ENCODE data around the gene CD247. TPM values are rescaled to one million over a fixed set of nuclear protein-coding genes. Genes with fewer than 3 reads are reported as not detected.

The CD247 gene
- total RNA-seq, 4 donors from 2014 or later = 0.33 TPM; not detected in 3

- DNase-seq (no peak), ATAC-seq (no peak)
- no peak overlapping the region for H3K27ac ChIP-seq
- intact Hi-C loops (cut with DNase I; ENCODE audit: low total_unique reads) = no loop called here
- H3K4me1 ChIP-seq = no peaks in the 10 kb centered on the region
- no peaks in the 10 kb centered on the region for H3K9me3 ChIP-seq
- no peak for TF ChIP-seq POLR2A (IDR thresholded peaks at IDR 0.05)
- TF ChIP-seq CTCF (IDR thresholded peaks at IDR 0.05 in 4 of 5, conservative IDR thresholded peaks at IDR 0.05 in 1 of 5) = no peak
- H3K27me3 ChIP-seq = no peaks in the 10 kb centered on the region
- in situ Hi-C loops (cut with MboI; ENCODE audit: low sequenced_read_pairs in 4 of 4) = no loop called here
- no peak overlapping the region for H3K4me3 ChIP-seq
- no peaks in the 10 kb centered on the region for H3K36me3 ChIP-seq
These were observed 7.4 kb downstream of the CD247 start for GRCh38 chr1:167510881-167511280.

- Histone ChIP-seq H3K9me3 (no peaks in the 10 kb centered on the region), H3K4me1 (no peaks in the 10 kb centered on the region), H3K36me3 (no peaks in the 10 kb centered on the region), H3K4me3 (no peak overlapping the region), H3K27ac (no peak overlapping the region), H3K27me3 (no peaks in the 10 kb centered on the region)
- intact Hi-C loops (cut with DNase I; ENCODE audit: low total_unique reads) (no loop called here), in situ Hi-C loops (cut with MboI; ENCODE audit: low sequenced_read_pairs in 4 of 4) (no loop called here)
- ATAC-seq = no peak
- TF ChIP-seq CTCF (IDR thresholded peaks at IDR 0.05 in 4 of 5, conservative IDR thresholded peaks at IDR 0.05 in 1 of 5) (no peak), POLR2A (IDR thresholded peaks at IDR 0.05) (no peak)
- no peak for DNase-seq
These were observed 8.1 kb downstream of the CD247 start for GRCh38 chr1:167510244-167510643.

GRCh38 chr1:167509587-167509986 lies 8.7 kb downstream of the CD247 start:
- no peaks in the 10 kb centered on the region for H3K4me1 ChIP-seq
- TF ChIP-seq POLR2A (IDR thresholded peaks at IDR 0.05) = no peak
- in situ Hi-C loops (cut with MboI; ENCODE audit: low sequenced_read_pairs in 4 of 4) (no loop called here), intact Hi-C loops (cut with DNase I; ENCODE audit: low total_unique reads) (no loop called here)
- H3K27me3 ChIP-seq = no peaks in the 10 kb centered on the region
- H3K27ac ChIP-seq = no peak overlapping the region
- no peaks in the 10 kb centered on the region for H3K36me3 ChIP-seq
- DNase-seq = no peak
- H3K9me3 ChIP-seq = no peaks in the 10 kb centered on the region
- ATAC-seq = no peak
- no peak overlapping the region for H3K4me3 ChIP-seq

GRCh38 chr1:167507719-167508118 lies 10.6 kb downstream of the CD247 start:
- H3K4me3 ChIP-seq = no peak overlapping the region
- no peaks in the 10 kb centered on the region for H3K9me3 ChIP-seq
- no peaks in the 10 kb centered on the region for H3K27me3 ChIP-seq
- H3K4me1 ChIP-seq = no peaks in the 10 kb centered on the region
- ATAC-seq (no peak), DNase-seq (no peak)
- no peak overlapping the region for H3K27ac ChIP-seq
- intact Hi-C loops (cut with DNase I; ENCODE audit: low total_unique reads) (no loop called here), in situ Hi-C loops (cut with MboI; ENCODE audit: low sequenced_read_pairs in 4 of 4) (no loop called here)
- H3K36me3 ChIP-seq = no peaks in the 10 kb centered on the region
- TF ChIP-seq CTCF (IDR thresholded peaks at IDR 0.05 in 4 of 5, conservative IDR thresholded peaks at IDR 0.05 in 1 of 5) (no peak), POLR2A (IDR thresholded peaks at IDR 0.05) (no peak)

- intact Hi-C loops (cut with DNase I; ENCODE audit: low total_unique reads) (no loop called here), in situ Hi-C loops (cut with MboI; ENCODE audit: low sequenced_read_pairs in 4 of 4) (no loop called here)
- Histone ChIP-seq H3K27me3 (no peaks in the 10 kb centered on the region), H3K36me3 (no peaks in the 10 kb centered on the region), H3K9me3 (no peaks in the 10 kb centered on the region), H3K4me3 (no peak overlapping the region), H3K27ac (no peak overlapping the region), H3K4me1 (no peaks in the 10 kb centered on the region)
- no peak for DNase-seq
- ATAC-seq = no peak
- TF ChIP-seq POLR2A (IDR thresholded peaks at IDR 0.05) (no peak), CTCF (IDR thresholded peaks at IDR 0.05 in 4 of 5, conservative IDR thresholded peaks at IDR 0.05 in 1 of 5) (no peak)
These were observed 13.9 kb downstream of the CD247 start for GRCh38 chr1:167504467-167504827.
